HFF-Myc (cell line): Measurements from ENCODE around the gene ATXN7L3.

Experiments used
- DNase-seq: peaks from one replicate; pipeline ENCODE4 v3.0.0-alpha.2; 2011; ENCODE audit warnings: low read depth; ENCODE audit errors: extremely low read depth
- H3K4me3 ChIP-seq: replicated peaks from 2 replicates; pipeline ENCODE4 v1.5.1; 2011; ENCODE audit warnings: low read depth, mild to moderate bottlenecking, control low read depth, low read length
- TF ChIP-seq, protein P1 (sequence below): IDR thresholded peaks from 2 replicates; pipeline ENCODE4 v1.5.1; 2012; ENCODE audit warnings: mild to moderate bottlenecking, low read depth, low read length, control low read depth; ENCODE audit errors: missing control alignments

Gene ATXN7L3

DNA sequence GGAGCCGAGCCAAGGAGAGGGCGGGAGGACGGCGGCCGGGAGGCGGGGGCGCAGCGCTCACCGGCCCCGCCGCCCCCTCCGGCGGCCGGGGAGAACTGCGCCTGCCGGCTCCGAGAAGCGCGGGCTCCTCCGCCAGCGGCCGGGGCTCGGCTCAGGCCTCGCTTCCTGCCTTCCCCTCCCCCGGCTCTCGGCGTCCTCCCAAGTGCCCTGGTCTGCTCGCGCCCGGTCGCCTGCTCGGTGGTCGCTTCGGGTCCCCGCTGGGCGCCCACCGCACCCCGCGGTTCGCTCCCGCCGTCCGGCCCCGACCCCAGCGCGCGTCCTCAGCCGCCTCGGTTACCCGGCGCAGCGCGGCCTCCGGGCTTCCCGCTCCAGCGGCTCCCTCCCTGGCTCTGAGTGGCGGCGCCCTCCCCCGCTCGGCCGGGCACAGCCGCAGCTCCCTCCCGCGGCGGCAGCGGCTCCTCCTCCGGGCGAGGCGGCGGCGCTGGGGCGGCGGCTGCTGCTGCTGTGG, 19.5 kb upstream of the ATXN7L3 start:
- TF ChIP-seq, protein P1, sequence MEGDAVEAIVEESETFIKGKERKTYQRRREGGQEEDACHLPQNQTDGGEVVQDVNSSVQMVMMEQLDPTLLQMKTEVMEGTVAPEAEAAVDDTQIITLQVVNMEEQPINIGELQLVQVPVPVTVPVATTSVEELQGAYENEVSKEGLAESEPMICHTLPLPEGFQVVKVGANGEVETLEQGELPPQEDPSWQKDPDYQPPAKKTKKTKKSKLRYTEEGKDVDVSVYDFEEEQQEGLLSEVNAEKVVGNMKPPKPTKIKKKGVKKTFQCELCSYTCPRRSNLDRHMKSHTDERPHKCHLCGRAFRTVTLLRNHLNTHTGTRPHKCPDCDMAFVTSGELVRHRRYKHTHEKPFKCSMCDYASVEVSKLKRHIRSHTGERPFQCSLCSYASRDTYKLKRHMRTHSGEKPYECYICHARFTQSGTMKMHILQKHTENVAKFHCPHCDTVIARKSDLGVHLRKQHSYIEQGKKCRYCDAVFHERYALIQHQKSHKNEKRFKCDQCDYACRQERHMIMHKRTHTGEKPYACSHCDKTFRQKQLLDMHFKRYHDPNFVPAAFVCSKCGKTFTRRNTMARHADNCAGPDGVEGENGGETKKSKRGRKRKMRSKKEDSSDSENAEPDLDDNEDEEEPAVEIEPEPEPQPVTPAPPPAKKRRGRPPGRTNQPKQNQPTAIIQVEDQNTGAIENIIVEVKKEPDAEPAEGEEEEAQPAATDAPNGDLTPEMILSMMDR, result no peak
- DNase-seq, result no peak

DNA sequence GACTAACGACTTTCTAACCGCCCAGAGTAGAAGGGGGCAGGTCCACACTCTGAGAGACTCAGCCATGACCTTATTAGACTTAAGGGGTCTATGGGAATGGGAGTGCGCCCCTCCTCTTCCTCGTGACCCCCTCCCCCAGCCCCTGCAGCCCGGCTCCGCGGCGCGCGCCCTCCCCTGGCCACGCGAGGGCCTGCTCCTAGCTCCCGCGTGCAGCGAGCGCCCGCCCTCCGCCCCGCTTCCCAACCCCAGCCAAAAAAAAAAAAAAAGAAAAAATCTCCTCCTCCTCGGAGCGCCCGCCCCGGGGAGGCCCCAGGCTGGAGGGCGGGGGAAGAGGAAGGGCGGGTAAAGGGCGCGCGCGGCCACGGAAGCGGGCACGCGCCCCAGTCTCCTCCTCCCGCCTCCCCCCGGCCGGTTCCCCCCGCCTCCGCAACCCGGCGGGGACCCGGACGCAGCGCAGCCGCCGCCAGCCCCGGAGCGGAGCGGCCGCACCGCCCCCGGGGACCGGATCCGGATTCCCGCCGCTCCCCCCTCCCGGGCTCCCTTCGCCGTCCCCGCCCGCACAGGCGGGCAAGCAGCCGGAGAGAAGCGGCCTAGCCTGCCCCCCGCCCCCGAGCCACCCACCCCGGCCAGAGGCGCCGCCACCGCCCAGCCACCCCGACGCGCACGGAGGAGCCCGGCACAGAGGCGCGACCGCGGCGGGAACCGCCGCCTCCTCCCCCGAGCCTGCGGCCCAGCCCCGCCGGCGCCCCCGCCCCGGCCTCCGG, 18.8 kb upstream of the ATXN7L3 start:
- DNase-seq, result no peak
- peak overlapping the region; percentile 79 for H3K4me3 ChIP-seq
- TF ChIP-seq, protein P1, result peak; percentile 52

More for the DNA sequence above, 19.5 kb upstream of the ATXN7L3 start:
- peak overlapping the region; percentile 79 for H3K4me3 ChIP-seq

DNA sequence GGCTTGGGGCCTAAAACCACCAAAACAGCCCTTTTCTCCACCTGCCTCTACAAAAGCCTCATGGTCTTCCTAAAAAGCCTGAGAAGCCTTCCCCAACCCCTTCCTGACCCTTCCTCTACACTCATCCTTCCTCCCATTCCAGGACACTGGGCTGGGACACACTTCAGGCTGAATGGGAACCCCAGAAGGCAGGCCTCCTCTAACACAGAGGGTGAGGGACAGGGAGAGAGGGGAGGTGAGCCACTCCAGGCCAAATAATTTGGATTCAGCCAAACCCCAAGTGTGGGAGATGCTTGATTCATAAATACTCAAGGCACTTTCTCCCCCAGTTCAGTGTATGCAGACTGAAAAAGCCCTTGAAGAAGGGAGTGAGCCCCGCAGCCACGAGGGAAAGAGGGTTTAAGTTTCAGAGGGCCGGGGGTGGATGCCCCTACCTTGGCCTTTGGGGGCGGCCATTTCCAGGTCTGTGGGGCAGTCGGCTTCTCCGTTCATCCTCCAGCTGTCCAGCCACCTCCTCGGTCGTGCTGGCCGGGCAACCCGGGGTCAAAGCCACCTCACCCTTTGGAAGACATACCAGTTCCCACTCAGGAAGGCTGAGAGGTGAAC, 18.2 kb upstream of the ATXN7L3 start:
- peak overlapping the region; percentile 79 for H3K4me3 ChIP-seq
- DNase-seq, result no peak
- TF ChIP-seq, protein P1, result no peak

DNA sequence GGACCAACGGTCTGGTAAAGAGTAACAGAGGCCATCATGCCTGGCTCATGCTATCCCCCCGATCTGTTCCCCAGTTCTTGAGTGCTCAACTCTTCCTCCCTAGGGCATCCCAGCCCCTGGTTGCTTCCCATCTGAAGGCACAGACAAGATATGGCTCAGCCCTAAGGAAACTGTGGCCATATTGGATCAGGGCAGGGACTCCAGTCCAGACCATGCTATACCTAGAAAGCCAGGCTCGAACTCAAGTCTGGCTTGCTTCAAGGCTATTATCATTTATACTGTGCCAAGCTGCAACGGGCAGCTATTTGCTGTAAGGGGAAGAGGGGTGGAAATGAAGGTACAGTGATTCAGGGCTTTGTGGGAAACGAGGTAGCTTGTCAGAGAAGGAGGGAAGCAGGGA, 17.0 kb upstream of the ATXN7L3 start:
- H3K4me3 ChIP-seq, result peak overlapping the region; percentile 79
- DNase-seq, result no peak
- TF ChIP-seq, protein P1, result no peak

DNA sequence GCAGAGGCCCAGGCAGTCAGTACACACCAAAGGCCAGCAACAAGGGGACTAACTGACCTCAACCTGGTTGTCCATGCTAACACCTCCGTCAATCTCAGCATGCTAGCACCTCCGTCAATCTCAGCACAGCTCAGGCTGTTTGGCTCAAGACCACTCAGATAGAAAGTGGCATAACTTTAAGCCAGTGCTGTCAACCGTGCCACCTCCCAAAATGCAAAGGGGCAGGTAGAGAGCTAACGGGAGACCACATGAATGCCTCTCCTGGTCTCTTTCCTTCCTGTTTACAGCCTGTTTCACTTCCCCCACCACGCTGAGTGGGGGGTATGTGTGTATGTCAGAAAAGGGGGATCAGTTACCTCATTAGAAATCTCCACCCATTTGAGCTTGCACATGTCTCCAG, 16.5 kb upstream of the ATXN7L3 start:
- TF ChIP-seq, protein P1, result no peak
- H3K4me3 ChIP-seq, result peak overlapping the region; percentile 79; the same call in 1 of the 2 replicates
- no peak for DNase-seq

DNA sequence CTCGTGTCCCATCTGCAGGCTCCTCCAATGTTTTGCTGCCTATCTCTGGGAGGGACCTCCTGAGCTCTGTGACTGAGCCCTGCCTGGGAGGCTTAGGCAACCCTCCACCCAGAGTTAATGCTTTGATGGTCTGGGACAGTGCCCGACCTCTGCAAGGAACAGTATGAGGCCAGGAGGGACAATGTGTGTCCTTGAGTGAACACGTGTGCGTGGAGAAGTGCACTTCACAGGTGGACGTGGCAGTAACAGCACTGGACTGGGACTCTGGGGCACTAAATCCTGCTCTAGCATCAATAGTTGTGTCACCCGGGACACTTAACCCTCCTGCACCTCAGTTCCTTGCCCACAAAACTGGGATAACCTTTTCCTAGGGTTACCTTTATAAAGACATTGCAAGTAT, 15.2 kb upstream of the ATXN7L3 start:
- no peak overlapping the region for H3K4me3 ChIP-seq
- TF ChIP-seq, protein P1, result no peak
- DNase-seq, result no peak
